Activated naive CD8-positive, alpha-beta T cell (primary cell): ENCODE results near the gene BCL2L12.

Experiments used
- H3K27ac Mint-ChIP-seq: one replicate; pipeline ENCODE4 v1.8.0; 2021; ENCODE audit warnings: mixed read lengths
- H3K27me3 Mint-ChIP-seq: one replicate; pipeline ENCODE4 v1.8.0; 2021; ENCODE audit warnings: mixed read lengths
- H3K36me3 Mint-ChIP-seq: one replicate; pipeline ENCODE4 v1.8.0; 2021; ENCODE audit warnings: mixed read lengths
- H3K4me1 Mint-ChIP-seq: one replicate; pipeline ENCODE4 v1.8.0; 2021; ENCODE audit warnings: low read depth, mixed read lengths
- H3K4me3 Mint-ChIP-seq: one replicate; pipeline ENCODE4 v1.8.0; 2021; ENCODE audit warnings: mild to moderate bottlenecking, mixed read lengths
- H3K9me3 Mint-ChIP-seq: one replicate; pipeline ENCODE4 v1.8.0; 2021; ENCODE audit warnings: low read depth, mixed read lengths

The BCL2L12 gene

DNA sequence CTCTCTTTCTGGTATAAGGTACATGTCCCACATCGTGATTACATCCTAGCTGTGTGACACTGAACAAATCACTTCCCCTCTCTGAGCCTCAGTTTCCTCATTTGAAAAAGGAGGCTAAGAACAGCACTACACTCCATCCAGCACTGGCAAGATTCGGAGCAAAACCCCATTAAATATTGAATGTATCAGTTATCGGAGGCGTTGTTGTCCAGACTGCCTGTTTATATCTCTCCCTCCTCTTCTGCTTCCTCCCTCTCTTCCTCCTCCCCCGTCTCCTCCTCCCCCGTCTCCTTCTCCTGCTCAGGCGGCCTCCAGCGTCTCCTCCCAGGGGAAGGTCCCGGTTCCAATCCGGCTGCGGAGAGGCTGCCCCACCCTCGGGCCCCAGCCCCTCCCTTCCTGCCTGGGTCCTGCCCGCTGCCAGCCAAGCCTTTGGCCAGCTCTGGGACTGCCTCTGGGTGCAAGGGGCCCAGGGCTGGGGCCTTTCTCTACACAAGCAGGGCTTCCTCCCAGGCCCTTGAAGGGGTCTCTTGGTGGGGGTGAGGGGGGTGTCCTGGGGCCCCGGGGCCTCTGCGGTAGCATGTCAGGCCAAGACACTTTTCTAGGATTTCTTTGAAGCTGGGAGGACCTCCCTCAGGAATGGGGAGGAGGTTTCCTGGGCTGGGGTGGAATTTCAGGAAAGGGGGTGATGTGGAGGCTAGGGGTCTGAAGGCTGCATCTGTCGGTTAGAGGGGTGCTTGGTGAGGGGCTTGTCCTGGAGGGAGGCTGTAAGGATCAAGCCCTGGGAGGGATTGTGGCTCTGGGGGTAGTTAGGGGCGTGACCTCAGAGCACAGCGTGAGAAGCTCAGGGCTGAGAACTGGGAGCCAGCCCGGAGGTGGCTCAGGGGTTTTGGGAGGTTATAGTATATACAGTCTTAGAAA, 27.7 kb upstream of the BCL2L12 start:
- H3K27me3 Mint-ChIP-seq = no peaks in the 10 kb centered on the region
- H3K4me3 Mint-ChIP-seq = peak overlapping the region; percentile 69
- peaks cover 32% of the 10 kb centered on the region for H3K4me1 Mint-ChIP-seq
- H3K27ac Mint-ChIP-seq = peak overlapping the region; percentile 22
- H3K36me3 Mint-ChIP-seq = no peaks in the 10 kb centered on the region
- no peaks in the 10 kb centered on the region for H3K9me3 Mint-ChIP-seq

- no peaks in the 10 kb centered on the region for H3K27me3 Mint-ChIP-seq
- peak overlapping the region; percentile 97 for H3K4me3 Mint-ChIP-seq
- peak overlapping the region; percentile 28 for H3K27ac Mint-ChIP-seq
- H3K36me3 Mint-ChIP-seq = no peaks in the 10 kb centered on the region
- H3K4me1 Mint-ChIP-seq = peaks cover 47% of the 10 kb centered on the region
- no peaks in the 10 kb centered on the region for H3K9me3 Mint-ChIP-seq
Observed at GRCh38 chr19:49639401-49640112, 26.2 kb upstream of the BCL2L12 start.

GRCh38 chr19:49640113-49640898, 25.4 kb upstream of the BCL2L12 start, which contains the start of gene RRAS:
RRAS (minus strand) TSS chr19:49640143; CDS start chr19:49640098, 45 bp downstream.
- H3K27ac Mint-ChIP-seq = peak within 1 kb of the TSS; percentile 98
- peak within 1 kb of the TSS; percentile 97 for H3K4me3 Mint-ChIP-seq
- peaks cover 48% of the 10 kb centered on the region for H3K4me1 Mint-ChIP-seq
- H3K27me3 Mint-ChIP-seq = no peaks in the 10 kb centered on the region
- H3K9me3 Mint-ChIP-seq = no peaks in the 10 kb centered on the region
- no peaks in the 10 kb centered on the region for H3K36me3 Mint-ChIP-seq

- Mint-ChIP-seq H3K36me3 (no peaks in the 10 kb centered on the region), H3K27me3 (no peaks in the 10 kb centered on the region), H3K4me1 (peaks cover 50% of the 10 kb centered on the region), H3K4me3 (peak within 1 kb of the TSS; percentile 97), H3K9me3 (no peaks in the 10 kb centered on the region), H3K27ac (peak within 1 kb of the TSS; percentile 98)
Observed at GRCh38 chr19:49641688-49642491, 23.8 kb upstream of the BCL2L12 start, which contains the start of gene SCAF1. SCAF1 (plus strand) TSS chr19:49642209; CDS start chr19:49645027, 2,818 bp downstream.

- H3K9me3 Mint-ChIP-seq = no peaks in the 10 kb centered on the region
- H3K27me3 Mint-ChIP-seq = no peaks in the 10 kb centered on the region
- H3K36me3 Mint-ChIP-seq = no peaks in the 10 kb centered on the region
- H3K4me1 Mint-ChIP-seq = peaks cover 50% of the 10 kb centered on the region
- peak overlapping the region; percentile 97 for H3K4me3 Mint-ChIP-seq
- H3K27ac Mint-ChIP-seq = peak overlapping the region; percentile 93
Observed at GRCh38 chr19:49642492-49643035, 23.2 kb upstream of the BCL2L12 start.

DNA sequence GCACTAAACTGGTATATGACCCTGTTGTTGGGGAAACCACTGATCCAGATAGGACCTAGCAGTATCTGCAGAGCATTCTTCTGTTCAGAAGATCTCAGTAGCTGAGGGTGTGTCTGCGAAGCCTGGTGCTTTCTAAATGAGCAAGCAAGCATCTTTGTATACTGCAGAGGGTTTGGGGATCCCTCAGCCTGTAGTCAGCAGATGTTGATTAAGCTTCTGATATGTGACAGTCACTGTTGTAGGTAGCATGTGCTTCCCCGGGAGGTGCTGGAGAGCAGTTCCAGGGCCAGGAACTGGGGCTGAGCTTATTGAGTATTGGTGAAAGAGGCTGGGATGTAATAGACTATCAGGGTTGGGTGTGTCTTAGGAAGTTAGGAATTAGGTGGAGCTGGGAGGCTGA, 22.3 kb upstream of the BCL2L12 start:
- H3K27me3 Mint-ChIP-seq = no peaks in the 10 kb centered on the region
- H3K4me3 Mint-ChIP-seq = peak overlapping the region; percentile 97
- peaks cover 44% of the 10 kb centered on the region for H3K4me1 Mint-ChIP-seq
- H3K9me3 Mint-ChIP-seq = no peaks in the 10 kb centered on the region
- no peaks in the 10 kb centered on the region for H3K36me3 Mint-ChIP-seq
- peak overlapping the region; percentile 84 for H3K27ac Mint-ChIP-seq

DNA sequence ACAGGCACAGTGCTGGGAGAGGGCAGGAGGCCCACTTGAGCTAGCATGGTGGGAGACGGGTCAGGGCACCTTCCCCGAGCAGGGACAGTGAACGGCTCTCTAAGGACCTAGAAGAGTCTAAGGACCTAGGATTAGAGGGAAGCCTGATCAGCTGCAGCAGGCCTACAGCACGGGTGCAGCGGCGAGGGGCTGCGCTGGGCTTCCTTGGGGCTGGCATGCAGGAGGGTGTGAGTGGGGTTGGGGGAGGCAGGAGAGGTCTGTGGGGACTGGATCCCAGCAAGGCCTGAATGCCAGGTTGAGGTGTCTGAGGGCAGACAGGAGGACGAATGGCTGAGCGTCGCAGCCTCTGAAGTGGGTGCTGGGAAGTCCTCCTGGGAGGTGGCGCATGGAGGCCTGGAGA, 20.1 kb upstream of the BCL2L12 start:
- H3K27me3 Mint-ChIP-seq = no peaks in the 10 kb centered on the region
- H3K4me3 Mint-ChIP-seq = no peak overlapping the region
- no peaks in the 10 kb centered on the region for H3K9me3 Mint-ChIP-seq
- no peak overlapping the region for H3K27ac Mint-ChIP-seq
- H3K4me1 Mint-ChIP-seq = peaks cover 30% of the 10 kb centered on the region
- H3K36me3 Mint-ChIP-seq = no peaks in the 10 kb centered on the region

DNA sequence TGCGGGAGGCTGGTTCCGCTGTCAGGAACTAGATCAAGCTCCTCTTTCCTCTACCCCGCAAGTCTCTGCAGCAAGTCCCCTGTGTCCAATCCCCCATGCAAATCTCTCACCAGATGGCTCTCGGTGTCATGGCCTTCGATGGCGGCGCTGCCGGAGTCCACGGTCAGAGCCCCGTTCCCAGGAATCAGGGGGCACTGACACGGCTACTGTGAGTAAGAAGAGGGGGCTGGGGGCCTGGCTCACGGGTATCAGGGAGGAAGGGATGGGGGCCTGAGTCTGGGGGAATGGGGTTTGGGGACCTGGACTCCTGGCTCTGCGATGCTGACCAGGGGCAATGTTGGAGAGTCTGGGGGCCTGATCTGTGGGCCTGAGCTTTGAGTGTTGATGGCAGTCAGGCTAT, 19.7 kb upstream of the BCL2L12 start:
- no peaks in the 10 kb centered on the region for H3K27me3 Mint-ChIP-seq
- H3K36me3 Mint-ChIP-seq = no peaks in the 10 kb centered on the region
- no peak overlapping the region for H3K4me3 Mint-ChIP-seq
- peaks cover 27% of the 10 kb centered on the region for H3K4me1 Mint-ChIP-seq
- H3K27ac Mint-ChIP-seq = no peak overlapping the region
- no peaks in the 10 kb centered on the region for H3K9me3 Mint-ChIP-seq

- no peak overlapping the region for H3K27ac Mint-ChIP-seq
- peaks cover 26% of the 10 kb centered on the region for H3K4me1 Mint-ChIP-seq
- H3K36me3 Mint-ChIP-seq = no peaks in the 10 kb centered on the region
- H3K4me3 Mint-ChIP-seq = no peak overlapping the region
- no peaks in the 10 kb centered on the region for H3K27me3 Mint-ChIP-seq
- H3K9me3 Mint-ChIP-seq = no peaks in the 10 kb centered on the region
Observed at GRCh38 chr19:49646586-49646985, 19.1 kb upstream of the BCL2L12 start.

DNA sequence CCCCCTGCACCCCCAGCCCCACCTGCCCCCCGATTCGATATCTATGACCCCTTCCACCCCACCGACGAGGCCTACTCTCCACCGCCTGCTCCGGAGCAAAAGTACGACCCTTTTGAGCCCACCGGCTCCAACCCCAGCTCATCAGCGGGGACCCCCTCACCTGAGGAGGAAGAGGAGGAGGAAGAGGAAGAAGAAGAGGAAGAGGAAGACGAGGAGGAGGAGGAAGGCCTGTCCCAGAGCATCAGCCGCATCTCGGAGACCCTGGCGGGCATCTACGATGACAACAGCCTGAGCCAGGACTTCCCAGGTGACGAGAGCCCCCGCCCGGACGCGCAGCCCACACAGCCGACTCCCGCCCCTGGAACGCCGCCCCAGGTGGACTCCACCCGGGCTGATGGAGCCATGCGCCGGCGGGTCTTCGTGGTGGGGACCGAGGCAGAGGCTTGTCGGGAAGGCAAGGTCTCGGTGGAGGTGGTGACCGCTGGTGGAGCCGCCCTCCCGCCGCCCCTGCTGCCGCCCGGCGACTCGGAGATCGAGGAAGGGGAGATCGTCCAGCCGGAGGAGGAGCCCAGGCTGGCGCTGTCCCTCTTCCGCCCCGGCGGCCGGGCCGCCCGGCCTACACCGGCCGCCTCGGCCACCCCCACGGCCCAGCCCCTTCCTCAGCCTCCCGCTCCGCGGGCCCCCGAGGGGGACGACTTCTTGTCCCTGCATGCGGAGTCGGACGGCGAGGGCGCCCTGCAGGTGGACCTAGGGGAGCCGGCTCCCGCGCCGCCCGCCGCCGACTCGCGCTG, 14.5 kb upstream of the BCL2L12 start:
- Mint-ChIP-seq H3K4me1 (no peaks in the 10 kb centered on the region), H3K9me3 (no peaks in the 10 kb centered on the region), H3K27ac (no peak overlapping the region), H3K4me3 (no peak overlapping the region), H3K27me3 (no peaks in the 10 kb centered on the region), H3K36me3 (no peaks in the 10 kb centered on the region)

- Mint-ChIP-seq H3K27me3 (no peaks in the 10 kb centered on the region), H3K27ac (no peak overlapping the region), H3K4me3 (no peak overlapping the region), H3K9me3 (no peaks in the 10 kb centered on the region), H3K4me1 (no peaks in the 10 kb centered on the region), H3K36me3 (no peaks in the 10 kb centered on the region)
Observed at GRCh38 chr19:49651820-49652550, 13.7 kb upstream of the BCL2L12 start.

DNA sequence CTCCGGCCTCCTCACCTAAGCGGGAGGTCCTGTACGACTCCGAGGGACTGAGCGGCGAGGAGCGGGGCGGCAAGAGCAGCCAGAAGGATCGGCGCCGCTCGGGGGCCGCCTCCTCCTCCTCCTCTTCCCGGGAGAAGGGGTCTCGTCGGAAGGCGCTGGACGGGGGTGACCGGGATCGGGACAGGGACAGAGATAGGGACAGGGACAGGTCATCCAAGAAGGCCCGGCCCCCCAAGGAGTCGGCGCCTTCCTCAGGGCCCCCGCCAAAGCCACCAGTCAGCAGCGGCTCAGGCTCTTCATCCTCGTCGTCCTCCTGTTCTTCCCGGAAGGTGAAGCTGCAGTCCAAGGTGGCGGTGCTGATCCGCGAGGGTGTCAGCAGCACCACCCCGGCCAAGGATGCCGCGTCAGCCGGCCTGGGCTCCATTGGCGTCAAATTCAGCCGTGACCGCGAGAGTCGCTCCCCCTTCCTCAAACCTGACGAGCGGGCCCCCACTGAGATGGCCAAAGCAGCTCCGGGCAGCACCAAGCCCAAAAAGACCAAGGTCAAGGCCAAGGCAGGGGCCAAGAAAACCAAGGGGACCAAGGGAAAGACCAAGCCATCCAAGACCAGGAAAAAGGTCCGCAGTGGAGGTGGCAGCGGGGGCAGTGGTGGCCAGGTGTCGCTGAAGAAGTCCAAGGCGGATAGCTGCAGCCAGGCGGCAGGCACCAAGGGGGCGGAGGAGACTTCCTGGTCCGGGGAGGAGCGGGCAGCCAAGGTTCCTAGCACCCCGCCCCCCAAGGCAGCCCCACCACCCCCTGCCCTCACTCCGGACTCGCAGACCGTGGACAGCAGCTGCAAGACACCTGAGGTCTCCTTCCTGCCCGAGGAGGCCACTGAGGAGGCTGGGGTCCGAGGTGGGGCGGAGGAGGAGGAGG, 12.9 kb upstream of the BCL2L12 start:
- H3K27ac Mint-ChIP-seq = no peak overlapping the region
- H3K9me3 Mint-ChIP-seq = no peaks in the 10 kb centered on the region
- no peak overlapping the region for H3K4me3 Mint-ChIP-seq
- H3K27me3 Mint-ChIP-seq = no peaks in the 10 kb centered on the region
- H3K36me3 Mint-ChIP-seq = no peaks in the 10 kb centered on the region
- H3K4me1 Mint-ChIP-seq = no peaks in the 10 kb centered on the region
